GM19328 (cell line): ENCODE measurements around the gene RO60.

ENCODE experiments used
- ATAC-seq: cut with Tn5 transposase; IDR thresholded peaks from one replicate; pipeline ENCODE4 v1.9.1; 2021; ENCODE audit warnings: mild to moderate bottlenecking, moderate library complexity; ENCODE audit not compliant: unreplicated experiment

Gene RO60

GRCh38 chr1:193104907-193105820, 45.8 kb downstream of the RO60 start, which contains the start of gene GLRX2:
Gene GLRX2 (minus strand): TSS chr1:193105414. CDS start chr1:193105382, 32 bp downstream.
- ATAC-seq: peak; percentile 93

DNA sequence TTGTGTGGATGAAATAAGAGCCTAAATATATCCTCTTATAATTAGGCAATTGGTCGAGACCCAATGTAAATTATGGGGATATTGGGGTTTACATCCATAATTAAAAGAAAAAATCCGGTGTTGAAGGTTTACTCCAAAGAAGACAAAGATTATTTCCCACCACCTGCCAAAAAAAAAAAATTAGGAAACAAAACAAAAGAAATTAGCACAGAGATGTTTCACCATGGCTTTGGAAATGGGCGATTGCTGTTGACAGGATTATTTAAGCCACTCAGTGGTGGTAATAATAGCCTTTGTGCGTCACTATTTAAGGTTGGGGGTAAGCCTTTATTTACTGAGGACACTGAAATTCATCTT, 46.4 kb downstream of the RO60 start:
- ATAC-seq: no peak

GRCh38 chr1:193108471-193108870, 49.1 kb downstream of the RO60 start:
- no peak for ATAC-seq
